Psoas muscle (tissue), 8 donors: ENCODE data around the gene TRIM68. TPM values are rescaled to one million over a fixed set of nuclear protein-coding genes. Genes with fewer than 3 reads are reported as not detected.

Source experiments
- ATAC-seq, 4 donors: fragments of 200-7000 bp; cut with Tn5 transposase; one replicate each; pipeline ENCODE4 v1.9.1; 2020; ENCODE audit warnings: moderate library complexity in 3 of 4, mild to moderate bottlenecking in 2 of 4
- DNase-seq, 2 donors: peaks; one replicate each; pipeline ENCODE4 v3.0.0-alpha.2; 2020
- H3K27ac ChIP-seq: fragments of 200-600 bp; one replicate; pipeline ENCODE4 v1.8.0; 2022
- H3K27me3 ChIP-seq, 3 donors: fragments of 200-600 bp in 1 of 3; one replicate each; pipeline versions ENCODE4 v1.6.1 to v1.8.0; 2013 to 2022; ENCODE audit warnings: low read length in 2 of 3, mild to moderate bottlenecking in 2 of 3, moderate library complexity in 1 of 3; ENCODE audit not compliant: insufficient read depth in 3 of 3
- H3K36me3 ChIP-seq, 2 donors: fragments of 200-600 bp in 1 of 2; one replicate each; pipeline versions ENCODE4 v1.6.1 to v1.8.0; 2013 to 2022; ENCODE audit warnings: low read depth in 1 of 2, mild to moderate bottlenecking in 1 of 2, moderate library complexity in 1 of 2; ENCODE audit not compliant: insufficient read depth in 1 of 2
- H3K4me1 ChIP-seq: fragments of 200-600 bp; one replicate; pipeline ENCODE4 v1.8.0; 2022
- H3K4me3 ChIP-seq: fragments of 200-600 bp; one replicate; pipeline ENCODE4 v1.8.0; 2022; ENCODE audit warnings: mild to moderate bottlenecking
- H3K9me3 ChIP-seq: fragments of 200-600 bp; one replicate; pipeline ENCODE4 v1.8.0; 2022
- CTCF ChIP-seq: fragments of 200-600 bp; IDR thresholded peaks from one replicate; pipeline ENCODE4 v1.8.0; 2022; ENCODE audit warnings: antibody characterized with exemption
- WGBS, 3 donors: extraction: QIAGEN DNeasy Blood & Tissue Kit; methylation state at CpG; one replicate each; pipeline versions ENCODE4 v1.1.6 to v1.1.7; 2013; 5-methylcytosine and 5-hydroxymethylcytosine counted together
- intact Hi-C, 2 donors: fragments of 100-400 bp; cut with DNase I; formaldehyde crosslinking; loops; one replicate each; pipeline versions ENCODE4 v1.11.0 to v1.14.2; 2022
- polyA plus RNA-seq, 3 donors: library from polyadenylated mRNA; stranded (reverse); fragments of 200-250 nt; gene quantifications; one replicate each; pipeline ENCODE4 v1.2.3, GENCODE V29; 2013
- total RNA-seq, 4 donors: library from RNA; stranded (reverse); fragmentation: NEBNext Ultra II Directional in 2 of 4; extraction: Animal tissue kit (Norgen Biotek cat#: 25700) in 2 of 4; gene quantifications; one replicate each; pipeline versions ENCODE4 v1.2.1 to v1.2.4, GENCODE V29; 2021 to 2023
- donor health status: healthy with polysubstance abuse.
- donor health status: DM: no; HTN: no; CAD: no; lungs with moderate emphysema.
- donor health status: Bipolar disorder and iron deficiency.
- donor health status: healthy.
- donor health status: DM: yes; HTN: yes; CAD: no.
- donor health status: DM: no; HTN: no; CAD: no.
- donor health status: DM: no; HTN: no; CAD: no.
- donor health status: DM: yes; HTN: yes; CAD: no.

TRIM68 gene
- total and polyA plus RNA-seq, 7 donors, result 3.7 to 12.5 (median 6.8) TPM

DNA sequence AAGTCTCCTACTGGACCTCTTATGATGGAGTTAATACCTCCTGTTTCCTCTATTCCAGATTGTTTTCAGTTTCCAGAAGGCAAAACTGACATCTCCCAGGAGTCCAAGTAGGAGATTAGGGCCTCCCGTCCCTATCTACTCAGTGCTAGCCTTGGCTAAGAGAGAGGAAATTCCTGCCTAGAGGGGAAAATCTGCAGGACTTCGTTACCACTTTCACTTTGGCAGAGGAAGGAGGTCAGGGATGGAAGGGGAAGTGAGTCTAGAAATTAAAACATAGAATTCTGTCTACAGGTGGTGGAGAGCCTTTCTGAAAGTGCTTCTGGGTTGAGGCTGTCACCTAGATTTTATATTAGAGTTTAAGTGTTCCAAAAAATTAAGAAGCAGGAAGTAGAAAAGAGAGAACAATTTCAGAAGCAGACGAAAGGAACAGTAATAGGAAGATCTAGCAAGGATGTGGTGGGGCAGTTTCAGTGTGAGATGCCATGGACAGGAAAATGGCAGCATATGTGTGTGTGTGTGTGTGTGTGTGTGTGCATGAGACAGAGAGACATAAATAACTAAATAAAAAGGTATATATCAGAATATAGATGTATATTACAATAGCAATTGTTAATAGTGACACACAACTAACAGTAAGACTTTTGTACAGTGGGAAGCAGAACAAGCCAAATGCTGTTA is 2.4 kb upstream of the TRIM68 start:
- H3K4me1 ChIP-seq, result peaks cover 11% of the 10 kb centered on the region
- H3K36me3 ChIP-seq, result no peaks in the 10 kb centered on the region
- peaks cover 0 to 3% (median 0%) of the 10 kb centered on the region in 3 donors for H3K27me3 ChIP-seq
- no peak overlapping the region for H3K27ac ChIP-seq
- ATAC-seq (no peak), DNase-seq (no peak)
- WGBS, 3 donors, result 19 to 27% (median 27%) methylated on average over 3 of the region's 3 CpGs
- no peak for TF ChIP-seq CTCF
- intact Hi-C loops, result no loop called here
- peak overlapping the region; percentile 23 for H3K4me3 ChIP-seq
- no peaks in the 10 kb centered on the region for H3K9me3 ChIP-seq

DNA sequence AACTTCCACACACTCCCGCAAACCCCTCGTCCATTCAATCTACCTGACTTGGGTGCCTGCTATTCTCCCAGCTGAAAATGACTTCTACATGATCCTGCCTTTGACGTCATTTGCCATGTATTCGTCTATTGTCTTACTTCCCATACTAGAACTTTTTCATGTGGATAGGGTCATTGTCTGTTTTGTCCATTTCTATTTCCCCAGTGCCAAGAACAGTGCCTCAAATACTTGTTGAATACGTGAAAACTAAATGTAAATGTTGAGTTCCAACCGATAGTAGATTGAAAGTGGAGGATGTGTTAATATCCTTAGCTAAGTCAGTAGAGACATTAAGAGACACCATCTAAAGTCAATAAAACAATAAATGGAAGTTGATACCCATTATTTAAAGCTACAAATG is 935 bp downstream of the TRIM68 start:
- peaks cover 11% of the 10 kb centered on the region for H3K4me1 ChIP-seq
- no peak for TF ChIP-seq CTCF
- peak overlapping the region; percentile 87 for H3K4me3 ChIP-seq
- ATAC-seq, result no peak
- H3K27ac ChIP-seq, result peak overlapping the region; percentile 90
- 32 to 34% (median 32%) methylated on average over 6 of the region's 6 CpGs for WGBS, 3 donors
- no peaks in the 10 kb centered on the region for H3K27me3 ChIP-seq
- no peaks in the 10 kb centered on the region for H3K9me3 ChIP-seq
- no peak for DNase-seq
- intact Hi-C loops, result no loop called here
- H3K36me3 ChIP-seq, result peaks cover 4 to 31% of the 10 kb centered on the region in 2 donors

- H3K27me3 ChIP-seq, result no peaks in the 10 kb centered on the region
- intact Hi-C loops, result no loop called here
- 73 to 79% (median 76%) methylated on average over 1 of the region's 1 CpG for WGBS, 3 donors
- H3K9me3 ChIP-seq, result no peaks in the 10 kb centered on the region
- peaks cover 10 to 38% of the 10 kb centered on the region in 2 donors for H3K36me3 ChIP-seq
- peak overlapping the region; percentile 87 for H3K4me3 ChIP-seq
- H3K27ac ChIP-seq, result no peak overlapping the region
- no peak for DNase-seq
- ATAC-seq, result no peak
- peaks cover 11% of the 10 kb centered on the region for H3K4me1 ChIP-seq
- no peak for TF ChIP-seq CTCF
Measured at GRCh38 chr11:4606231-4607015, 1.6 kb downstream of the TRIM68 start.

DNA sequence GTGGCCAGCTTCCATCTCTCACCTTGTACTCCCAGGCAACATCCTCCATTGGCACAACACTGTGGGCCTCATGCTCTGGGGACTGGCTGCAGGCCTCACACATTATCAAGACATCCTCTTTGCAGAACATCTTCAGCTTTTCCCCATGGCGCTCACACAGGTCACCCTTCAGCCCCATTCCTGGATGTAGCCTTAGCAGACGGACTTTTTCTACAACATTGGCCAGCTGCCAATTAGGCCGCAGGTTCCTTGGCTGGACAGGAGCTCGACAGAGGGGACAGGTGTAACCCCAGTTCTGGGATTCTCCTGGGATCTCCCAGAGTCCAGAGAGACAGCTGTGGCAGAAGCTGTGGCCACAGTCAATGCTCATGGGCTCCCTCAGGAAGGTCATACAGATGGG is 3.0 kb downstream of the TRIM68 start:
- H3K4me3 ChIP-seq, result no peak overlapping the region
- ATAC-seq (no peak), DNase-seq (no peak)
- 64 to 72% (median 68%) methylated on average over 4 of the region's 4 CpGs for WGBS, 3 donors
- TF ChIP-seq CTCF, result no peak
- H3K27me3 ChIP-seq, result no peaks in the 10 kb centered on the region
- intact Hi-C loops, result no loop called here
- H3K9me3 ChIP-seq, result no peaks in the 10 kb centered on the region
- H3K36me3 ChIP-seq, result peaks cover 10 to 52% of the 10 kb centered on the region in 2 donors
- H3K4me1 ChIP-seq, result peaks cover 11% of the 10 kb centered on the region
- no peak overlapping the region for H3K27ac ChIP-seq
